ENCODE measurements around the gene GAD2.

GAD2 gene

GRCh38 chr10:26222563-26222962, 6.0 kb downstream of the GAD2 start:
- Histone ChIP-seq H3K27me3 (ENCODE audit: insufficient read depth, low read length) (peaks cover 51% of the 10 kb centered on the region), H3K27ac (ENCODE audit: low read depth, low read length) (no peak overlapping the region), H3K9ac (ENCODE audit: low read depth, low read length) (no peak overlapping the region), H3K4me3 (ENCODE audit: low read length) (no peak overlapping the region), H3K4me1 (ENCODE audit: insufficient read depth, low read length) (no peaks in the 10 kb centered on the region), H3K9me3 (ENCODE audit: insufficient read depth, low read depth, low read length) (no peaks in the 10 kb centered on the region), H3K36me3 (ENCODE audit: insufficient read depth, low read length) (no peaks in the 10 kb centered on the region)
- 91% methylated on average over 3 of the region's 3 CpGs for WGBS

DNA sequence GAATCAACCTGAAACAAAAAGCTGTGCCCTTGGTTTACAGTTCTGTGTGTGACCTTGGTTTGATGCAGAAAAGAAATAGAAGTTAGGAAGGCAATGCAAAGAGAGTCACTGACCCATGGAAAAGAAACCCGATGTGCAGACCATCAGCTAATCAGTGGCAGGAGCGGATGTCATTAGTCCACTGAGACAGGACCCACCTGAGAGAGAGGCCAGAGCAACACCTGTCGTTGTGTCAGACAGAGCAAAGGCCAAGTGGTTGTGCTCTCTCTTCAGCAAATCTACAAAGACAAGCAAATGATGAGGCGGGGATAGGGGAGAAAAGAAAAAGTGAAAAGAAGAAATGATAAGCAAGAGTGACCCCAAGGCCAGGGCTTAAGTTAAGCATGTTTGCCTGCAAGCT, 8.7 kb downstream of the GAD2 start:
- Histone ChIP-seq H3K4me1 (ENCODE audit: insufficient read depth, low read length) (no peaks in the 10 kb centered on the region), H3K36me3 (ENCODE audit: insufficient read depth, low read length) (no peaks in the 10 kb centered on the region), H3K9ac (ENCODE audit: low read depth, low read length) (no peak overlapping the region), H3K27me3 (ENCODE audit: insufficient read depth, low read length) (peaks cover 24% of the 10 kb centered on the region), H3K4me3 (ENCODE audit: low read length) (no peak overlapping the region), H3K27ac (ENCODE audit: low read depth, low read length) (no peak overlapping the region), H3K9me3 (ENCODE audit: insufficient read depth, low read depth, low read length) (no peaks in the 10 kb centered on the region)
- 92% methylated on average over 4 of the region's 4 CpGs for WGBS

DNA sequence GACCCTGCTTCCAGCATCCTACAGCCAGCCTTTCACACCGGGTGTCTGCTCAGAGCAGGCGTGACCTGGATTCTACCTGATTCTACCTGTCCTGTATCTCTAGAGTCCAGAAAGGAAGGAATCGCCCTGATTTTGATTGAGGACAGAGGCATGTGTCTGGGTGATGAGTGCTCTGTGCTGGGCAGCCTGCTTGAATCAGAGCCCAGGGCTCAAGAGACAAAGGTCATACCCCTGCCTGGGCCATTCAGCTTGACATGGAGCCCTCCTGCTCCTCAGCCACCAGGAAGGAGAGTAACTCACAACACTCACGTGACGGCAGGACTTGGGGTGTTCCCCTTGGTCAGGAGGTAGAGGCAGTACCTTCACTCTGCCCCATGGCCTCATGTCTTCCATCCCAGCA, 11.2 kb downstream of the GAD2 start:
- H3K4me1 ChIP-seq (ENCODE audit: insufficient read depth, low read length), result no peaks in the 10 kb centered on the region
- 90% methylated on average over 5 of the region's 5 CpGs for WGBS

GRCh38 chr10:26232174-26232573, 15.6 kb downstream of the GAD2 start:
- Histone ChIP-seq H3K27me3 (ENCODE audit: insufficient read depth, low read length) (no peaks in the 10 kb centered on the region), H3K9me3 (ENCODE audit: insufficient read depth, low read depth, low read length) (no peaks in the 10 kb centered on the region), H3K36me3 (ENCODE audit: insufficient read depth, low read length) (no peaks in the 10 kb centered on the region), H3K9ac (ENCODE audit: low read depth, low read length) (no peak overlapping the region), H3K4me3 (ENCODE audit: low read length) (no peak overlapping the region), H3K4me1 (ENCODE audit: insufficient read depth, low read length) (no peaks in the 10 kb centered on the region), H3K27ac (ENCODE audit: low read depth, low read length) (no peak overlapping the region)
- 96% methylated on average over 5 of the region's 5 CpGs for WGBS

More for the DNA sequence above, 11.2 kb downstream of the GAD2 start:
- no peak overlapping the region for H3K27ac ChIP-seq (ENCODE audit: low read depth, low read length)
- no peaks in the 10 kb centered on the region for H3K36me3 ChIP-seq (ENCODE audit: insufficient read depth, low read length)
- no peaks in the 10 kb centered on the region for H3K9me3 ChIP-seq (ENCODE audit: insufficient read depth, low read depth, low read length)
- no peak overlapping the region for H3K9ac ChIP-seq (ENCODE audit: low read depth, low read length)
- no peak overlapping the region for H3K4me3 ChIP-seq (ENCODE audit: low read length)
- H3K27me3 ChIP-seq (ENCODE audit: insufficient read depth, low read length), result peaks cover 5% of the 10 kb centered on the region; the same call in 1 of the 2 replicates

GRCh38 chr10:26235761-26236160, 19.2 kb downstream of the GAD2 start:
- H3K9ac ChIP-seq (ENCODE audit: low read depth, low read length), result no peak overlapping the region
- WGBS, result 95% methylated on average over 5 of the region's 6 CpGs

DNA sequence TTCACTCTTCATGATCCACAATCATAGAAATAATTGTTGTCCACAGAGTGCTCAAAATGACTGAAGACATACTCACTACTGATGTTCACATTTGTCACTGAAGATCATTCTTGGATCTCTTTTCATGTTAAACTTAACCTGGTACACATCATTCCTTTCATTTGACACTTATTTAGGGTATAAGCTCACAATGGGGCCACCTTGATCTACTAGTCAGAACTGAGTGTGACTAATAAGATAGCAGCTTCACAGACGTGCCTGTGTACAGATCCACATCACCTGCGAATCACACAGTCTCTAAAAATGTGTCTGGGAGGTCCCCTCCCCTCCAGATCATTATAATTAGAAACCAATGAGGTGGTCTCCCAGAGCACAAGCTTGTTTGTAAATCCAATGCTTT, 21.8 kb downstream of the GAD2 start:
- H3K9ac ChIP-seq (ENCODE audit: low read depth, low read length), result no peak overlapping the region
- no peaks in the 10 kb centered on the region for H3K9me3 ChIP-seq (ENCODE audit: insufficient read depth, low read depth, low read length)
- 73% methylated on average over 2 of the region's 2 CpGs for WGBS
- H3K27me3 ChIP-seq (ENCODE audit: insufficient read depth, low read length), result no peaks in the 10 kb centered on the region
- H3K4me3 ChIP-seq (ENCODE audit: low read length), result no peak overlapping the region
- no peaks in the 10 kb centered on the region for H3K36me3 ChIP-seq (ENCODE audit: insufficient read depth, low read length)
- H3K27ac ChIP-seq (ENCODE audit: low read depth, low read length), result no peak overlapping the region
- peaks cover 12% of the 10 kb centered on the region for H3K4me1 ChIP-seq (ENCODE audit: insufficient read depth, low read length)

More at GRCh38 chr10:26235761-26236160, 19.2 kb downstream of the GAD2 start:
- no peaks in the 10 kb centered on the region for H3K27me3 ChIP-seq (ENCODE audit: insufficient read depth, low read length)
- no peak overlapping the region for H3K4me3 ChIP-seq (ENCODE audit: low read length)
- H3K4me1 ChIP-seq (ENCODE audit: insufficient read depth, low read length), result no peaks in the 10 kb centered on the region
- H3K36me3 ChIP-seq (ENCODE audit: insufficient read depth, low read length), result no peaks in the 10 kb centered on the region
- no peaks in the 10 kb centered on the region for H3K9me3 ChIP-seq (ENCODE audit: insufficient read depth, low read depth, low read length)
- no peak overlapping the region for H3K27ac ChIP-seq (ENCODE audit: low read depth, low read length)

- Histone ChIP-seq H3K9me3 (ENCODE audit: insufficient read depth, low read depth, low read length) (no peaks in the 10 kb centered on the region), H3K9ac (ENCODE audit: low read depth, low read length) (no peak overlapping the region), H3K4me3 (ENCODE audit: low read length) (no peak overlapping the region), H3K27ac (ENCODE audit: low read depth, low read length) (no peak overlapping the region), H3K36me3 (ENCODE audit: insufficient read depth, low read length) (no peaks in the 10 kb centered on the region), H3K4me1 (ENCODE audit: insufficient read depth, low read length) (peaks cover 15% of the 10 kb centered on the region), H3K27me3 (ENCODE audit: insufficient read depth, low read length) (peaks cover 9% of the 10 kb centered on the region; the same call in 1 of the 2 replicates)
- 80% methylated on average over 4 of the region's 5 CpGs for WGBS
Observed at GRCh38 chr10:26242706-26243350, 26.3 kb downstream of the GAD2 start.

- H3K4me3 ChIP-seq (ENCODE audit: low read length), result no peak overlapping the region
- H3K4me1 ChIP-seq (ENCODE audit: insufficient read depth, low read length), result peaks cover 15% of the 10 kb centered on the region
- no peaks in the 10 kb centered on the region for H3K36me3 ChIP-seq (ENCODE audit: insufficient read depth, low read length)
- 88% methylated on average over 5 of the region's 5 CpGs for WGBS
- H3K9me3 ChIP-seq (ENCODE audit: insufficient read depth, low read depth, low read length), result no peaks in the 10 kb centered on the region
- peaks cover 9% of the 10 kb centered on the region; the same call in 1 of the 2 replicates for H3K27me3 ChIP-seq (ENCODE audit: insufficient read depth, low read length)
- no peak overlapping the region for H3K9ac ChIP-seq (ENCODE audit: low read depth, low read length)
- no peak overlapping the region for H3K27ac ChIP-seq (ENCODE audit: low read depth, low read length)
Observed at GRCh38 chr10:26243351-26243720, 26.8 kb downstream of the GAD2 start.

- Histone ChIP-seq H3K27ac (ENCODE audit: low read depth, low read length) (no peak overlapping the region), H3K4me3 (ENCODE audit: low read length) (no peak overlapping the region), H3K27me3 (ENCODE audit: insufficient read depth, low read length) (no peaks in the 10 kb centered on the region), H3K4me1 (ENCODE audit: insufficient read depth, low read length) (no peaks in the 10 kb centered on the region), H3K9ac (ENCODE audit: low read depth, low read length) (no peak overlapping the region), H3K36me3 (ENCODE audit: insufficient read depth, low read length) (no peaks in the 10 kb centered on the region), H3K9me3 (ENCODE audit: insufficient read depth, low read depth, low read length) (no peaks in the 10 kb centered on the region)
- 89% methylated on average over 6 of the region's 6 CpGs for WGBS
Observed at GRCh38 chr10:26249681-26250080, 33.1 kb downstream of the GAD2 start.

DNA sequence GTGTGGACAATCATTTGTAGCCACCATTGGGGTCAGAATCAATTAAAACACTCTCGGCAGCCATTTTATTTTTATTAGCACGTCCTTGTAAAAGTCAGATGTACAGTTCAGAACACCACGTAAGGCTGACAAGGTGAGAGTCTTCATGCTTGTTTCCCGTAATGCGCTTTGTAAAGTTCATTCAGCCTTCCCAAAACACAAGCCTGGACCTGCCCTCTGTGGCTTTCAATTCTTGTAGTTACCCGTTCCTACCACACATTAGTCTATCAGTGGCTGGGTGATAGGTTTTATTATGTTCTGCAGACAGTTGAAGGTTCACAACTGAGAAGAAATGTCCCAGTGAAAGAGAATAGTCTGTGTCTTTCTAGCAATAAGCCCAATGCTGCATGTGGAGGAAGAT, 35.4 kb downstream of the GAD2 start:
- no peaks in the 10 kb centered on the region for H3K27me3 ChIP-seq (ENCODE audit: insufficient read depth, low read length)
- no peak overlapping the region for H3K9ac ChIP-seq (ENCODE audit: low read depth, low read length)
- WGBS, result 97% methylated on average over 5 of the region's 6 CpGs
- no peak overlapping the region for H3K4me3 ChIP-seq (ENCODE audit: low read length)
- H3K36me3 ChIP-seq (ENCODE audit: insufficient read depth, low read length), result no peaks in the 10 kb centered on the region
- no peaks in the 10 kb centered on the region for H3K4me1 ChIP-seq (ENCODE audit: insufficient read depth, low read length)
- H3K9me3 ChIP-seq (ENCODE audit: insufficient read depth, low read depth, low read length), result no peaks in the 10 kb centered on the region
- H3K27ac ChIP-seq (ENCODE audit: low read depth, low read length), result no peak overlapping the region

- no peak overlapping the region for H3K27ac ChIP-seq (ENCODE audit: low read depth, low read length)
- H3K9ac ChIP-seq (ENCODE audit: low read depth, low read length), result no peak overlapping the region
- H3K27me3 ChIP-seq (ENCODE audit: insufficient read depth, low read length), result no peaks in the 10 kb centered on the region
- no peak overlapping the region for H3K4me3 ChIP-seq (ENCODE audit: low read length)
- no peaks in the 10 kb centered on the region for H3K4me1 ChIP-seq (ENCODE audit: insufficient read depth, low read length)
- 90% methylated on average over 7 of the region's 7 CpGs for WGBS
- no peaks in the 10 kb centered on the region for H3K9me3 ChIP-seq (ENCODE audit: insufficient read depth, low read depth, low read length)
- no peaks in the 10 kb centered on the region for H3K36me3 ChIP-seq (ENCODE audit: insufficient read depth, low read length)
Observed at GRCh38 chr10:26254616-26255015, 38.0 kb downstream of the GAD2 start.

DNA sequence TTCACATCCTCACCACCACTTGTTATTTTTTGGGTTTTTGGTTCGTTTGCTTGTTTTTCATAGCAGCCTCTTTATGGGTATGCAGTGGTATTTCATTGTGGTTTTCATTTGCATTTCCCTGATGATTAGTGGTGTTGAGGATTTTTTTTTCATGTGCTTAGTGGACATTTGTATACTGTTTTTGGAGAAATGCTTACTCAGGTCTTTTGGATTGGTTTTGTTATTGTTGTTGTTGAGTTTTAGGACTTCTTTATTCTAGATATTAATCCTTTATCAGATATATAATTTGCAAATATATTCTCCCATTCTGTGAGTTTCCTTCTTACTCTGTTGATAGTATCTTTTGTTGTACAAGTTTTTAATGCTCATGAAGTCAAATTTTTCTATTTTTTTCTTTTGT, 42.8 kb downstream of the GAD2 start:
- H3K36me3 ChIP-seq (ENCODE audit: insufficient read depth, low read length), result no peaks in the 10 kb centered on the region
- H3K9ac ChIP-seq (ENCODE audit: low read depth, low read length), result no peak overlapping the region
- H3K9me3 ChIP-seq (ENCODE audit: insufficient read depth, low read depth, low read length), result no peaks in the 10 kb centered on the region
- WGBS, result 89% methylated on average over 1 of the region's 1 CpG
- no peaks in the 10 kb centered on the region for H3K27me3 ChIP-seq (ENCODE audit: insufficient read depth, low read length)
- no peak overlapping the region for H3K27ac ChIP-seq (ENCODE audit: low read depth, low read length)
- no peaks in the 10 kb centered on the region for H3K4me1 ChIP-seq (ENCODE audit: insufficient read depth, low read length)
- H3K4me3 ChIP-seq (ENCODE audit: low read length), result no peak overlapping the region
